ENCODE results near the gene KLF3. TPM values are rescaled to one million over a fixed set of nuclear protein-coding genes. Genes with fewer than 3 reads are reported as not detected.

KLF3 gene
- total and polyA plus RNA-seq, 9 of the 15 experiments (the other 6 are each of a cell fraction or from before 2014, with no cell fraction given): 9.9 to 47.2 (median 18.1) TPM

DNA sequence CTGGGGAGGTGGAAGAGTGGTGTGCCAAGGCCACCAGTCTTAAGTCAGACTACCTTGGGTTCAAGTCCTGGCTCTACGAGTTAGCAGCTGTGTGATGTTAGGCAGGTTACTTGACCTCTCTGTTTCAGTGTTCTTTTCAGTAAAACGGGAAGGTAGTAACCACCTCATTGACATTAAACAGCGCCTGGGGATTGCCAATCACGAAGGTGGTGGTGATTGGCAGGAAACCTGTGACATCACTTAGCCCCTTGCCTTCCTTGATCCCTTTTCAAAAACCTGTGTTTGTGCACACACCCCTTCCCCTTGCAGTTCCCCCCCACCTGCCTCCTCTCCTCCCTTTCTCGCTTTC, 7.6 kb downstream of the KLF3 start (continued):
- TF ChIP-seq ZNF589 (CRISPR knock-in tag; IDR thresholded peaks at IDR 0.05; ENCODE audit: low read depth) (no peak), DACH1 (IDR thresholded peaks at IDR 0.05; ENCODE audit: partially characterized antibody) (no peak), ILF3 (IDR thresholded peaks at IDR 0.05; ENCODE audit: borderline replicate concordance) (no peak), DMBX1 (CRISPR knock-in tag; IDR thresholded peaks at IDR 0.05; ENCODE audit: borderline replicate concordance) (no peak), LEF1 (IDR thresholded peaks at IDR 0.05) (no peak), MTF1 (CRISPR knock-in tag; IDR thresholded peaks at IDR 0.05; ENCODE audit: borderline replicate concordance) (no peak), SMARCA4 (IDR thresholded peaks at IDR 0.05) (no peak), ZNF699 (CRISPR knock-in tag; IDR thresholded peaks at IDR 0.05; ENCODE audit: insufficient replicate concordance) (no peak), RCOR1 (IDR thresholded peaks at IDR 0.05; ENCODE audit: borderline replicate concordance in 1 of 2, low read depth in 2 of 2, low read length in 2 of 2) (peak in 1 of 2 experiments; percentile 77; a peak in 2 of 4 replicates), JUND (IDR thresholded peaks at IDR 0.05; ENCODE audit: borderline replicate concordance, low read depth, low read length) (no peak), JUND (tag; IDR thresholded peaks at IDR 0.05; ENCODE audit: borderline replicate concordance, low read depth, low read length) (no peak), FOXJ2 (tag; IDR thresholded peaks at IDR 0.05) (no peak), NR3C1 (CRISPR knock-in tag; IDR thresholded peaks at IDR 0.05) (no peak), ZNF79 (CRISPR knock-in tag; IDR thresholded peaks at IDR 0.05; ENCODE audit: low read depth) (no peak), RFX1 (IDR thresholded peaks at IDR 0.05) (no peak), SRSF7 (optimal IDR thresholded peaks at IDR 0.05; ENCODE audit: low read depth, low read length) (no peak), SRF (CRISPR knock-in tag; IDR thresholded peaks at IDR 0.05) (no peak)
- TF ChIP-seq, protein P1, sequence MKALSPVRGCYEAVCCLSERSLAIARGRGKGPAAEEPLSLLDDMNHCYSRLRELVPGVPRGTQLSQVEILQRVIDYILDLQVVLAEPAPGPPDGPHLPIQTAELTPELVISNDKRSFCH (CRISPR knock-in tag; IDR thresholded peaks at IDR 0.05): no peak
- TF ChIP-seq, protein P1 (tag; IDR thresholded peaks at IDR 0.05): no peak
- TF ChIP-seq, protein P2, sequence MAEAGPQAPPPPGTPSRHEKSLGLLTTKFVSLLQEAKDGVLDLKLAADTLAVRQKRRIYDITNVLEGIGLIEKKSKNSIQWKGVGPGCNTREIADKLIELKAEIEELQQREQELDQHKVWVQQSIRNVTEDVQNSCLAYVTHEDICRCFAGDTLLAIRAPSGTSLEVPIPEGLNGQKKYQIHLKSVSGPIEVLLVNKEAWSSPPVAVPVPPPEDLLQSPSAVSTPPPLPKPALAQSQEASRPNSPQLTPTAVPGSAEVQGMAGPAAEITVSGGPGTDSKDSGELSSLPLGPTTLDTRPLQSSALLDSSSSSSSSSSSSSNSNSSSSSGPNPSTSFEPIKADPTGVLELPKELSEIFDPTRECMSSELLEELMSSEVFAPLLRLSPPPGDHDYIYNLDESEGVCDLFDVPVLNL (CRISPR knock-in tag; IDR thresholded peaks at IDR 0.05; ENCODE audit: low read depth): no peak
- TF ChIP-seq, protein P3, sequence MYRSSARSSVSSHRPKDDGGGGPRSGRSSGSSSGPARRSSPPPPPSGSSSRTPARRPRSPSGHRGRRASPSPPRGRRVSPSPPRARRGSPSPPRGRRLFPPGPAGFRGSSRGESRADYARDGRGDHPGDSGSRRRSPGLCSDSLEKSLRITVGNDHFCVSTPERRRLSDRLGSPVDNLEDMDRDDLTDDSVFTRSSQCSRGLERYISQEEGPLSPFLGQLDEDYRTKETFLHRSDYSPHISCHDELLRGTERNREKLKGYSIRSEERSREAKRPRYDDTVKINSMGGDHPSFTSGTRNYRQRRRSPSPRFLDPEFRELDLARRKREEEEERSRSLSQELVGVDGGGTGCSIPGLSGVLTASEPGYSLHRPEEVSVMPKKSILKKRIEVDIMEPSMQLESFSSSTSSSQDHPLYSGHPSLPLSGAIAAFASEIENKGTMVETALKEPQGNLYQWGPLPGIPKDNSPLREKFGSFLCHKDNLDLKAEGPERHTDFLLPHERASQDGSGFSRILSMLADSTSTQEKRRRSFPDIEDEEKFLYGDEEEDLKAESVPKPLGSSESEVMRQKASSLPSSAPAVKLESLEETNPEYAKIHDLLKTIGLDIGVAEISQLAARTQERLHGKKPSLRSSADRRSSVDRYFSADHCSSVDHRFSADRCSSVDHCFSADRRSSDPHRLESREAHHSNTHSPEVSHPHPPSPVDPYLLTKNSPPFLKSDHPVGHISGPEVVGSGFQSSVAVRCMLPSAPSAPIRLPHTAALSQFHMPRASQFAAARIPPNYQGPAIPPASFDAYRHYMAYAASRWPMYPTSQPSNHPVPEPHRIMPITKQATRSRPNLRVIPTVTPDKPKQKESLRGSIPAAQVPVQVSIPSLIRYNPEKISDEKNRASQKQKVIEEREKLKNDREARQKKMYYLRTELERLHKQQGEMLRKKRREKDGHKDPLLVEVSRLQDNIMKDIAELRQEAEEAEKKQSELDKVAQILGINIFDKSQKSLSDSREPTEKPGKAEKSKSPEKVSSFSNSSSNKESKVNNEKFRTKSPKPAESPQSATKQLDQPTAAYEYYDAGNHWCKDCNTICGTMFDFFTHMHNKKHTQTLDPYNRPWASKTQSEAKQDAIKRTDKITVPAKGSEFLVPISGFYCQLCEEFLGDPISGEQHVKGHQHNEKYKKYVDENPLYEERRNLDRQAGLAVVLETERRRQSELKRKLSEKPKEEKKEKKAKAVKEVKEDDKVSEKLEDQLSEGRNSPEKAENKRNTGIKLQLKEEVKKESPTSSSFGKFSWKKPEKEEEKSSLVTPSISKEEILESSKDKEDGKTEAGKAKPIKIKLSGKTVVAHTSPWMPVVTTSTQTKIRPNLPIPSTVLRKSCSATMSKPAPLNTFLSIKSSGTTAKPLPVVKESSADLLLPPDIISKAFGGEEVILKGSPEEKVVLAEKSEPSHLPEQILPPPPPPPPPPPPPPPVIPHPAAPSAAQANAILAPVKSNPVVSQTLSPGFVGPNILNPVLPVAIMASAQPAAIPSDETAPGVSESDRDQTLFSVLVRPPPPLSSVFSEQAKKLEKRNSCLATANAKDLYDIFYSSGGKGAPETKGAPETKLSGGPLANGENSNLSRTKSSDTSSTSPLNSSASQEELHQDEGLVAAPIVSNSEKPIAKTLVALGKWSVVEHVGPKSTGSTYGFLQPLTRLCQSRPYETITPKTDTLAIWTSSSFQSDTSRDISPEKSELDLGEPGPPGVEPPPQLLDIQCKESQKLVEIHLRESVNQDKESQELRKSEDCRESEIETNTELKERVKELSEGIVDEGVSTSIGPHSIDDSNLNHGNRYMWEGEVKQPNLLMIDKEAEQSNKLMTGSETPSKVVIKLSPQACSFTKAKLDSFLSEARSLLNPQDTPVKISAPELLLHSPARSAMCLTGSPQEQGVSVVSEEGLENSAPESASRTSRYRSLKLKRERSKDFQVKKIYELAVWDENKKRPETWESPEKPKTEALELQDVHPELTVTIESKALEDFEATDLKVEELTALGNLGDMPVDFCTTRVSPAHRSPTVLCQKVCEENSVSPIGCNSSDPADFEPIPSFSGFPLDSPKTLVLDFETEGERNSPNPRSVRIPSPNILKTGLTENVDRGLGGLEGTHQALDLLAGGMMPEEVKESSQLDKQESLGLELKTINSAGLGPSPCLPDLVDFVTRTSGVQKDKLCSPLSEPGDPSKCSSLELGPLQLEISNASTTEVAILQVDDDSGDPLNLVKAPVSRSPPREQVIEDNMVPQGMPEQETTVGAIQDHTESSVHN (IDR thresholded peaks at IDR 0.05; ENCODE audit: borderline replicate concordance in 1 of 2, low read depth in 1 of 2): no peak

Measured in K562 (cell line).